HepG2 (cell line): Measurements from ENCODE around the gene IL21R. TPM values are rescaled to one million over a fixed set of nuclear protein-coding genes. Genes with fewer than 3 reads are reported as not detected.
A peak's percentile ranks its signal among the peaks of the same experiment; 100 is the strongest.

Source experiments
- ATAC-seq: fragments of 200-7000 bp; cut with Tn5 transposase; 3 replicates; pipeline ENCODE4 v1.9.1; 2020; ENCODE audit warnings: mild to moderate bottlenecking, moderate library complexity
- BruUV-seq: library from RNA; stranded (reverse); fragments of 400-500 nt; replicated peaks from 2 replicates; lab custom pipeline; 2021; lab: Mats Ljungman, UMichigan
- CTCF ChIA-PET: fragments of 300-600 bp; formaldehyde crosslinking; extraction: SDS; loops from one replicate; lab custom pipeline; 2021; ENCODE audit warnings: low total read pairs, inconsistent platforms, low intra/inter-chr PET ratio; lab: Yijun Ruan, JAX
- POLR2A ChIA-PET: fragments of 350-600 bp; sonication (Branson Sonifier 250); formaldehyde crosslinking; loops from one replicate; lab custom pipeline; 2020; ENCODE audit warnings: antibody characterized with exemption, inconsistent platforms; lab: Yijun Ruan, JAX
- DNase-seq: peaks from one replicate; pipeline ENCODE4 v3.0.0-alpha.2; 2015; ENCODE audit warnings: low spot score
- FAIRE-seq: peaks from 3 replicates; lab custom pipeline; 2011; peaks lifted over from hg19 to GRCh38; lab: Jason Lieb, UNC
- H2AFZ ChIP-seq: one replicate; pipeline ENCODE4 v1.6.1; 2011; ENCODE audit warnings: low read length, inconsistent platforms
- H3K27ac ChIP-seq: fragments of 300-600 bp; 3 replicates; pipeline ENCODE4 v1.8.0; 2011; ENCODE audit warnings: mixed run types, mild to moderate bottlenecking, mixed read lengths, low read length, inconsistent platforms; ENCODE audit not compliant: insufficient read depth; ENCODE audit errors: extremely low read length
- H3K27me3 ChIP-seq, 2 experiments: fragments of 200-600 bp in 1 of 2; 2 replicates in 1 of 2; 3 replicates in 1 of 2; pipeline versions ENCODE4 v1.6.0 to v1.8.0; 2011; ENCODE audit warnings: low read length in 2 of 2, mild to moderate bottlenecking in 2 of 2, moderate library complexity in 2 of 2, inconsistent platforms in 1 of 2; ENCODE audit not compliant: insufficient read depth in 2 of 2, control insufficient read depth in 1 of 2
- H3K36me3 ChIP-seq, 2 experiments: fragments of 200-600 bp in 1 of 2; replicated peaks in 1 of 2; 2 replicates in 1 of 2; 3 replicates in 1 of 2; pipeline versions ENCODE4 v1.5.1 to v1.8.0; 2011; ENCODE audit warnings: low read length in 2 of 2, inconsistent platforms in 1 of 2; ENCODE audit not compliant: insufficient read depth in 2 of 2, control insufficient read depth in 1 of 2
- H3K4me1 ChIP-seq: 2 replicates; pipeline ENCODE4 v1.5.1; 2012; ENCODE audit warnings: low read length, inconsistent platforms; ENCODE audit not compliant: insufficient read depth
- H3K4me2 ChIP-seq: 2 replicates; pipeline ENCODE4 v1.6.0; 2011; ENCODE audit warnings: low read depth, low read length, inconsistent platforms
- H3K4me3 ChIP-seq, 3 experiments: fragments of 200-600 bp in 1 of 3; sonication (generic), shearing (Covaris generic) in 1 of 3; replicated peaks in 1 of 3; 2 replicates each; pipeline ENCODE4 v1.5.1; 2011 to 2016; ENCODE audit warnings: low read length in 3 of 3, inconsistent platforms in 2 of 3, low read depth in 2 of 3, mild to moderate bottlenecking in 2 of 3, control low read depth in 1 of 3, mixed read lengths in 1 of 3; ENCODE audit not compliant: insufficient read depth in 1 of 3
- H3K79me2 ChIP-seq: one replicate; pipeline ENCODE4 v1.6.1; 2011; ENCODE audit warnings: low read length, inconsistent platforms; ENCODE audit not compliant: insufficient read depth
- H3K9ac ChIP-seq: 2 replicates; pipeline ENCODE4 v1.6.0; 2011; ENCODE audit warnings: mild to moderate bottlenecking, low read depth, low read length, inconsistent platforms; ENCODE audit not compliant: insufficient read depth
- H3K9me3 ChIP-seq: 2 replicates; pipeline ENCODE4 v1.5.1; 2012; ENCODE audit warnings: mild to moderate bottlenecking, low read length
- H4K20me1 ChIP-seq: 2 replicates; pipeline ENCODE4 v1.6.0; 2011; ENCODE audit warnings: inconsistent platforms, mild to moderate bottlenecking, low read length, moderate library complexity; ENCODE audit not compliant: insufficient read depth
- ESRRA ChIP-seq: sonication (generic); formaldehyde crosslinking; IDR thresholded peaks from 2 replicates; pipeline ENCODE4 v1.5.1; 2020; ENCODE audit warnings: mild to moderate bottlenecking, low read depth, missing genetic modification reagents
- FOSL1 ChIP-seq: sonication (generic); formaldehyde crosslinking; IDR thresholded peaks from 2 replicates; pipeline ENCODE4 v1.9.0; 2021; ENCODE audit warnings: missing genetic modification reagents, borderline replicate concordance
- IRX3 ChIP-seq: sonication (generic); formaldehyde crosslinking; IDR thresholded peaks from 2 replicates; pipeline ENCODE4 v1.8.1; 2023; ENCODE audit warnings: mild to moderate bottlenecking, low read depth, missing genetic modification reagents, borderline replicate concordance
- RBM22 ChIP-seq: fragments of 200-400 bp; formaldehyde crosslinking; optimal IDR thresholded peaks from 2 replicates; pipeline ENCODE3; 2017; ENCODE audit warnings: mild to moderate bottlenecking, low read length, moderate library complexity
- WGBS: methylation state at CpG from one replicate; pipeline ENCODE4 v1.1.6; 2017; ENCODE audit warnings: low lambda C conversion rate; 5-methylcytosine and 5-hydroxymethylcytosine counted together
- in situ Hi-C: cut with HindIII; loops from 2 replicates; pipeline ENCODE4 v1.10.0; 2017; ENCODE audit warnings: low pct_unique_long_range_greater_than_20kb; ENCODE audit not compliant: extremely low pct_ligation_motif_present
- intact Hi-C: fragments of 100-400 bp; cut with micrococcal nuclease; formaldehyde crosslinking; loops from one replicate; pipeline ENCODE4 v1.10.0; 2022; ENCODE audit not compliant: unreplicated experiment
- polyA plus RNA-seq, 8 experiments: library from polyadenylated mRNA; depleted of rRNA in 3 of 8; stranded (reverse) in 7 of 8; unstranded in 1 of 8; fragments of >200 nt; fragmentation: Illumina TruSeq in 4 of 8; extraction: Trizol in 4 of 8; gene quantifications; 2 replicates each; pipeline versions ENCODE4 v1.2.1 to v1.2.3, GENCODE V29; 2011 to 2016; ENCODE audit warnings: low read depth in 4 of 8, missing spikeins in 1 of 8, mixed read lengths in 1 of 8; ENCODE audit not compliant: insufficient read depth in 1 of 8
- total RNA-seq, 5 experiments: library from RNA; depleted of rRNA; stranded (reverse); fragments of >200 nt; fragmentation: Illumina TruSeq; extraction: Trizol; gene quantifications; 2 replicates each; pipeline ENCODE4 v1.2.3, GENCODE V29; 2016; ENCODE audit warnings: low read depth in 1 of 5
- TF ChIP-seq, protein P1 (sequence below): sonication (generic); formaldehyde crosslinking; IDR thresholded peaks from 2 replicates; pipeline ENCODE4 v1.4.0; 2020; ENCODE audit warnings: missing genetic modification reagents; ENCODE audit errors: not compliant biosample characterization
- TF ChIP-seq, protein P2 (sequence below): sonication (generic); formaldehyde crosslinking; IDR thresholded peaks from 2 replicates; pipeline ENCODE4 v1.8.0; 2023; ENCODE audit warnings: mild to moderate bottlenecking, missing genetic modification reagents
- TF ChIP-seq, protein P3 (sequence below): sonication (generic); formaldehyde crosslinking; IDR thresholded peaks from 2 replicates; pipeline ENCODE4 v1.4.0; 2020; ENCODE audit warnings: mild to moderate bottlenecking, low read depth, missing genetic modification reagents
- TF ChIP-seq, protein P4 (sequence below): sonication (generic); formaldehyde crosslinking; IDR thresholded peaks from 2 replicates; pipeline ENCODE4 v1.5.0; 2020; ENCODE audit warnings: missing genetic modification reagents

Gene IL21R
- total and polyA plus RNA-seq, 2 of the 13 experiments (the other 11 are each of a cell fraction or from before 2014, with no cell fraction given): 0.49 to 0.64 TPM

DNA sequence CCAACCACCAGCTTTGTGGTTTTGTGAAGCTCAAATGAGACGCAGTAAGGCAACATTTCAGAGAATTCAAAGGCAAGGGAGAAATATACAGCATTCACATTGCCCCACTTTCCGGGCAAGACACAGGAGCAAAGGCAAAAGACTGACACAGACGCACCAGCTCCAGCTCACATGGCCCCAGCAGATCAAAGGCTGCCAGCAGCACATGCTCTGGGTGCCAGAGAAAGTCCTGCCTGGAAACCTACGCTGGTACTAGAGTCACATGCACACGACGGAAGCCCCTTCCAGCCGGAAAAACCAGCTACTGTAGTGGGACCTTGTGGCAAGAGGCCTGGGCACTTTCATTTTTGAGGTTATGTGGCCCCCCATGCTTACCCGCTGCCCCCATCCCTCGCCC, 97.7 kb downstream of the IL21R start:
- Histone ChIP-seq H4K20me1 (no peaks in the 10 kb centered on the region), H3K36me3 (peaks cover 69 to 98% of the 10 kb centered on the region in 2 experiments), H3K79me2 (no peaks in the 10 kb centered on the region), H3K27ac (no peak overlapping the region), H2AFZ (no peak overlapping the region), H3K4me3 (no peak overlapping the region), H3K4me1 (no peaks in the 10 kb centered on the region), H3K9me3 (no peaks in the 10 kb centered on the region), H3K27me3 (no peaks in the 10 kb centered on the region), H3K4me2 (no peak overlapping the region), H3K9ac (no peak overlapping the region)
- ATAC-seq (no peak), DNase-seq (no peak), FAIRE-seq (no peak)
- TF ChIP-seq RBM22 (peak; percentile 42), IRX3 (no peak)
- TF ChIP-seq, protein P1, sequence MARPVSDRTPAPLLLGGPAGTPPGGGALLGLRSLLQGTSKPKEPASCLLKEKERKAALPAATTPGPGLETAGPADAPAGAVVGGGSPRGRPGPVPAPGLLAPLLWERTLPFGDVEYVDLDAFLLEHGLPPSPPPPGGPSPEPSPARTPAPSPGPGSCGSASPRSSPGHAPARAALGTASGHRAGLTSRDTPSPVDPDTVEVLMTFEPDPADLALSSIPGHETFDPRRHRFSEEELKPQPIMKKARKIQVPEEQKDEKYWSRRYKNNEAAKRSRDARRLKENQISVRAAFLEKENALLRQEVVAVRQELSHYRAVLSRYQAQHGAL (CRISPR knock-in tag): no peak
- in situ Hi-C loops (no loop called here), intact Hi-C loops (no loop called here)
- ChIA-PET CTCF (no interaction called here), POLR2A (no interaction called here)
- WGBS: 97% methylated on average over 9 of the region's 9 CpGs
- no TSS peak for BruUV-seq

DNA sequence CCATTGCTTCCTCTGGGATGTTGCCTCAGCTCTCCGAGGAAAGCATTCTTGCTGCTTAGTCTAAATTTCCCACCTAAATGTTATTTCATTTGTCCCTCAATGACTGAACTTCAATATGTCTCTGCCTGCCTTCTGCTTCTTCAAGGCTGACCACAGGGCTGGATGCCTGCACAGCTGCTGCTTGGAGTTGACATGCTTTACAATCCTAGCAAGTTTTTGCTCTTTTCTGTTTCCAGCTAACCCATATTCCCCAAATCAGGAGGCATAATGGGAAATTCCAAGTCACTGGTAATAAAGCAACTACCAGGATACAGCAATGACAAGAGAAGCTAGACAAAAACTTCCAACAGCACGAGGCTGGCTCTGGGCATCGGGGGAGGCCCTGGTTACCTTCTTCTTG, 98.8 kb downstream of the IL21R start:
- no peak overlapping the region for H3K4me3 ChIP-seq
- CTCF ChIA-PET: no interaction called here
- no peak overlapping the region for H3K27ac ChIP-seq
- ATAC-seq (no peak), FAIRE-seq (no peak), DNase-seq (no peak)
- TF ChIP-seq ESRRA (CRISPR knock-in tag) (no peak), FOSL1 (CRISPR knock-in tag) (no peak)
- TF ChIP-seq, protein P2, sequence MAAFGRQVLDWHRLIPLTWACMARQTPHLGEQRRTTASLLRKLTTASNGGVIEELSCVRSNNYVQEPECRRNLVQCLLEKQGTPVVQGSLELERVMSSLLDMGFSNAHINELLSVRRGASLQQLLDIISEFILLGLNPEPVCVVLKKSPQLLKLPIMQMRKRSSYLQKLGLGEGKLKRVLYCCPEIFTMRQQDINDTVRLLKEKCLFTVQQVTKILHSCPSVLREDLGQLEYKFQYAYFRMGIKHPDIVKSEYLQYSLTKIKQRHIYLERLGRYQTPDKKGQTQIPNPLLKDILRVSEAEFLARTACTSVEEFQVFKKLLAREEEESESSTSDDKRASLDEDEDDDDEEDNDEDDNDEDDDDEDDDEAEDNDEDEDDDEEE (CRISPR knock-in tag): no peak
- TF ChIP-seq, protein P3, sequence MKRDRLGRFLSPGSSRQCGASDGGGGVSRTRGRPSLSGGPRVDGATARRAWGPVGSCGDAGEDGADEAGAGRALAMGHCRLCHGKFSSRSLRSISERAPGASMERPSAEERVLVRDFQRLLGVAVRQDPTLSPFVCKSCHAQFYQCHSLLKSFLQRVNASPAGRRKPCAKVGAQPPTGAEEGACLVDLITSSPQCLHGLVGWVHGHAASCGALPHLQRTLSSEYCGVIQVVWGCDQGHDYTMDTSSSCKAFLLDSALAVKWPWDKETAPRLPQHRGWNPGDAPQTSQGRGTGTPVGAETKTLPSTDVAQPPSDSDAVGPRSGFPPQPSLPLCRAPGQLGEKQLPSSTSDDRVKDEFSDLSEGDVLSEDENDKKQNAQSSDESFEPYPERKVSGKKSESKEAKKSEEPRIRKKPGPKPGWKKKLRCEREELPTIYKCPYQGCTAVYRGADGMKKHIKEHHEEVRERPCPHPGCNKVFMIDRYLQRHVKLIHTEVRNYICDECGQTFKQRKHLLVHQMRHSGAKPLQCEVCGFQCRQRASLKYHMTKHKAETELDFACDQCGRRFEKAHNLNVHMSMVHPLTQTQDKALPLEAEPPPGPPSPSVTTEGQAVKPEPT: no peak
- TF ChIP-seq, protein P4, sequence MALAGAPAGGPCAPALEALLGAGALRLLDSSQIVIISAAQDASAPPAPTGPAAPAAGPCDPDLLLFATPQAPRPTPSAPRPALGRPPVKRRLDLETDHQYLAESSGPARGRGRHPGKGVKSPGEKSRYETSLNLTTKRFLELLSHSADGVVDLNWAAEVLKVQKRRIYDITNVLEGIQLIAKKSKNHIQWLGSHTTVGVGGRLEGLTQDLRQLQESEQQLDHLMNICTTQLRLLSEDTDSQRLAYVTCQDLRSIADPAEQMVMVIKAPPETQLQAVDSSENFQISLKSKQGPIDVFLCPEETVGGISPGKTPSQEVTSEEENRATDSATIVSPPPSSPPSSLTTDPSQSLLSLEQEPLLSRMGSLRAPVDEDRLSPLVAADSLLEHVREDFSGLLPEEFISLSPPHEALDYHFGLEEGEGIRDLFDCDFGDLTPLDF (CRISPR knock-in tag): no peak
- POLR2A ChIA-PET: no interaction called here
- H3K36me3 ChIP-seq: peaks cover 69 to 97% of the 10 kb centered on the region in 2 experiments
- H3K27me3 ChIP-seq: no peaks in the 10 kb centered on the region
- no peaks in the 10 kb centered on the region for H3K4me1 ChIP-seq
- WGBS: 100% methylated on average over 3 of the region's 3 CpGs
- H3K9me3 ChIP-seq: no peaks in the 10 kb centered on the region
- no peaks in the 10 kb centered on the region for H4K20me1 ChIP-seq
- intact Hi-C loops (no loop called here), in situ Hi-C loops (no loop called here)
- no peak overlapping the region for H3K9ac ChIP-seq
- H2AFZ ChIP-seq: no peak overlapping the region
- H3K79me2 ChIP-seq: no peaks in the 10 kb centered on the region
- H3K4me2 ChIP-seq: no peak overlapping the region
- BruUV-seq: no TSS peak
